Measurements from ENCODE around the gene GAS2L1.

GRCh38 chr22:29336751-29337490 lies 30.5 kb downstream of the GAS2L1 start:
- TF ChIP-seq POLR2A (IDR thresholded peaks at IDR 0.05; ENCODE audit: low read depth, low read length) = no peak
- TF ChIP-seq CTCF (IDR thresholded peaks at IDR 0.05; ENCODE audit: extremely low read depth in 1 of 2, insufficient read depth in 1 of 2, low read depth in 1 of 2, low read length in 2 of 2) = no peak
- no peak for TF ChIP-seq POLR2AphosphoS5 (IDR thresholded peaks at IDR 0.05; ENCODE audit: insufficient read depth, low read depth, low read length)
